ENCODE measurements around the gene RNF133.

Gene RNF133, protein sequence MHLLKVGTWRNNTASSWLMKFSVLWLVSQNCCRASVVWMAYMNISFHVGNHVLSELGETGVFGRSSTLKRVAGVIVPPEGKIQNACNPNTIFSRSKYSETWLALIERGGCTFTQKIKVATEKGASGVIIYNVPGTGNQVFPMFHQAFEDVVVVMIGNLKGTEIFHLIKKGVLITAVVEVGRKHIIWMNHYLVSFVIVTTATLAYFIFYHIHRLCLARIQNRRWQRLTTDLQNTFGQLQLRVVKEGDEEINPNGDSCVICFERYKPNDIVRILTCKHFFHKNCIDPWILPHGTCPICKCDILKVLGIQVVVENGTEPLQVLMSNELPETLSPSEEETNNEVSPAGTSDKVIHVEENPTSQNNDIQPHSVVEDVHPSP

DNA sequence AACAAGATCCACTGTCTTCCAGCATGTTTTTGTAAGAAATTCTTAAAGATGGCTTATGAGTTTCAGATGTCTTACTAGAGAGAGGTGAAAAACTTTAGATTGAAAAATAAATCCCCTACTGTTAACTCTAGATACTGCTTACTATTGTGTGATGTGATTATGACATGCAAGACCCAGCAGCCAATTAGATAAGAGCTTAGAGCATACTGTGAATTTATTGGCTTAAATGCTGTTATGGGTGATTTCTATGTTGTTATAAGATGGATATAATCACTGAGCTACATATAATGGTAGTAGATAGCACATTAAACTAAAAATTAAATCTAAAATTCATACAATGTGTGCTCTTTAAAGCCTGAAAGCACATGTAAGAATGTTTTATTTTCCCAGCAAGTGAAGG lies at the start of gene RNF133:
RNF133 (minus strand) TSS at position 101 of the 400 bp plus-strand sequence. CDS start 199 bp downstream, outside the sequence.
- DNase-seq, result no peak

DNA sequence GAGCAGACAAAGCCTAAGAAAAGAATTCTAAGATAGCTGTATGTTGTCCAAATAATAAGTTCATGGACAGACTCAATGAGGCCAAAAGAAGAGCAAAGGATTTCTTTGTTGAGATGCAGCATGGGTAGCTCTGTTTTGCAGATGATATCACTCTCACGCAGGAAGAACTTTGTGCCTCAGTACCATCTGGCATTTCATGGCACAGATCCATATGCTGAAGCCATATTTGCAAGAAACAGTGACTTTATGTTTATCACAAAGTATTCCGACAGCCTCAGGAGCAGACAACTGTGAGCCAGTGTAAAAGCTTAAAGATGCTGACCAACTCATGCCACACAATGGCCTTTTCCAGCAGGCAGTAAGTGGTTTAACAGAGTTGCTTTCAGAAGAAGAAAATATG lies 49.3 kb upstream of the RNF133 start:
- DNase-seq, result no peak

DNA sequence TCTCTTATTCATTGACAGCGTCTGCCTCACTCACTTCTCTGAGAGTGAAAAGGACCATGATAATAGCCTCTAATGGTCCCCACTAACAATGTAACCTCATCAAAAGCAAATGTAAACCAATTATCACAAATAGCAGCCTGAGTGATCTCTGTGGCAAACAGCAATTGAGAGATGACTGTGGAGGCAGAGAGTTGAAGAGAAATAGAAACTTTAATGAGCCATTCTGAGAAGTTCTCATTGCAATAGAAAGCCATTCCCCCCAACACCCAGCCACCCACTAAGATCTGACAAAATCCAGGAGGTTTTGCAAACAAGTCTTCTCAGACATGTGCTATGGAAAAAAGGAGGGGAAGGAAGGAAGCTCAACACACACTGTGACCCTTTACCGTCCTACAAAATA lies 48.0 kb upstream of the RNF133 start:
- no peak for DNase-seq

DNA sequence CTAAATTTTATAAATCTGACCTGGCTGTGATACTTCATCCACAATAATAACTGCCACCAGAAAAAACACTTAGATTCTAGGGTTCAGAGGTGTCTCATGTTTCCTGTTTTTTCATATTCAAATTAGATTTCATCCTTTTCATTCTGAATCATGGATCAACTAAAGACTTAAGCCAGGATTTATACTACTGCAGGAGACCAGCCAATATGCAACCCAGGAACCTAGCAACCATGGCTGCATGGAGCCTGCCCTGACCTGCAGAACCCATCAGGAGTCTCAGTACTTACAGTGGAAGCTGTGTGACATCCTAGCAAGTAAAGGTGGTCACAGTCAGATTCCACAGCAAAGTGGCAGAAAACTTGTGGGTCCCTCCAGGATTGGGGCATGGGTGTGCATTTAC lies 44.3 kb upstream of the RNF133 start:
- DNase-seq, result no peak

DNA sequence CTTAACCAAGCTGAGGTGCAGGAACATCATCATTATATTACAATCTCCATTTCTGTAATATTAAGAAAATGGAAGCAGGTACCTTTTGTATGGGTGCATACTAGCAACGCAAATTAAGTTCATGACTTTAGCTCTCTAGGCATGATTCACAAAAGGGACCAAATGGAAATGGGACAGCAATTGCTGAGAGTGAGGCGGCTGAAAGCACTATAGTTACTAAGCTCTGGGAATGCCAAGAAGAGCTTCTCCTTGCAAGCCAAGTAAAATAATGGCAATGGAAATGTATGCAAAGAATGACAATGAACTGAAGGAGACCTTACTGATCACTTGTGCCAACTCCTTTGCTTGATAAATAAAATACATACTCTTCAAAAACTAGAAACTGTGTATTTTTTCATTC lies 40.0 kb upstream of the RNF133 start:
- no peak for DNase-seq

DNA sequence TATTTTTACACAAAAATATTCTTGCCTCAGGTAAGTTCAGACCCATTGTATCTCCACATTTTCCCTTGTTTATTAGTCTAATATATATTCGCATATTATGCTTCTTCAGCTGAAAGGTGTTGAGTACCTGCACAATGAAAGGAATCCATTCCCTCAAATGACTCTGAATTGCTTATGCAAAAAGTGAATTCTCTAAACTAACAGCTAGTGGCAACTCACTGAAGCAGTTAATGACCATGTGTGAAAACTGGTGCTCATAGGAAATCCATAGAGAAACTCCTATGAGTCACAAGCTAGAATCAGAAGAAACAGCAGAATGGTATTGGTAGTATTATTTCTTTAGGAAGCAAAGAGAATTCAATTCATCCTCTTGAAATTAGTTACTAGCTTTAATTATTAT lies 37.3 kb upstream of the RNF133 start:
- no peak for DNase-seq

DNA sequence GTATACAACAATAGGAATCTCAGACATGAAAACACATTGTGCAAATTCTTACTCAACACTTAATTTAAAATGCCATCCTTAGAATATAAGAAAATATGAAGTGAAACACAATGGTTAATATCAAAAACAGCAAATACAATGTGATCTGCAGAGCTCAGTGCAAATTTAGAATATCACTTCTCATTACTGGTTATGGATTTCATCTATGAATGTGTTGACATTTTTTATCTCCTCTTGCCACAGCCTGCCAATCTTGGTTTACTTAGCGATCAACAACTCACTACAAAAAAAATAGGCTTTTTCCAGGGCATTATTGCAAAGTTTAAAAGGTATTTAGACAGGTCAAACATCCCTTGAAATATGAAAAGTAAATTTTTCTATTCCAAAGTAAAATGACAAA lies 28.8 kb upstream of the RNF133 start:
- DNase-seq, result no peak

DNA sequence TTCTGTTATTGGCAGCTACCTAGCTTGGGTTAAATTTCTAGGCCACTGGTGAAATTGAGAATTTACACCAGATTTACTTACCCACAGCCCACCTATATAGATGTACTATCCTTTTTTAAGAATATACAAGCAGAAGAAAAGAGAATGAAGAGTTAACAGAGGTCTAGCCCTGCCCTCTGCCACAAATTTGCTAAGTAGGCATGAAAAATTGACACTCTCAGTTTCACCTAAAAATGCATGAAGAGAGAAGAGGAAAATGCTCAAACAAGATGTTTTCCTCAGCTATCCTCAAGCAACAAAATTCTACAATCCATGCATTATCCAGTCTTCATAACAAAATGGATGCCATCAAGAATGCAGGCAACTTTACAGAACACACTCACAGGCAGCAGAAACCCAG lies 28.4 kb upstream of the RNF133 start:
- DNase-seq, result no peak

DNA sequence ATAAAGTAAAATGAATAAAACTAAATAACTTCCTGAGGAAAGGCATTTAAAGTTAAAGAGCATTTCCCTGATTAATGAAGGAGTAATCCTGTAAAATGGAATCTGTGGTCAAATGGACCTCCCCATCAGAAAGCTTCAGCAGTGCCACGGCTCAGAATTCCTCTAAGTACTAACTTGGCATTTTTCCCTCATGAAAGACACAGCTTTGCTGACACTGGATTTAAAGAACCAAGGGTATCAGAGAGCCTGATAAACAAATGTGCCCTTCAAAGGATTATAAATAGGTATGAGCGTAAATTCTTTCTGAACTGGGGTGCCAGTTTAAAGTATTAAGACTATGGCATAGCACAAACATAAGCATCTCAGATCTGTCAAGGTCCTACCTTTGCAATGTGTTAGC lies 28.0 kb upstream of the RNF133 start:
- DNase-seq, result no peak

DNA sequence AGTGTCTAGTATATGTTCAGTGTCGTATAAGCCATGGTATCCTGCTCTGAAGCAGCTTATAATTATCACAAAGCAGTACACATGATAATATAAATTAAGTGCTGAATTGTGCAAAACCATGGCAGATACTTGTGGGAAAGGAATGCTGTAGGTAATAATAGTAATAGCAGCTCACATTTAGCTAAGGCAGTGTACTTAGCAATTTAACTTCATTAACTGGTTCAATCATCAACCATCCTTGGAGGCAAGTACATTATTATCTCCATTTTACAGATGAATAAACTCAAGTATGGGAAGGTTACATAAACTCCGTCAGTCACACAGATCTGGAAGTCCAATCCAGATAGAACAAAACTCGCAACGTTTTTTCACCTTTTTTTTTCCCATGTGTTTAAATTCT lies 25.4 kb upstream of the RNF133 start:
- DNase-seq, result no peak

DNA sequence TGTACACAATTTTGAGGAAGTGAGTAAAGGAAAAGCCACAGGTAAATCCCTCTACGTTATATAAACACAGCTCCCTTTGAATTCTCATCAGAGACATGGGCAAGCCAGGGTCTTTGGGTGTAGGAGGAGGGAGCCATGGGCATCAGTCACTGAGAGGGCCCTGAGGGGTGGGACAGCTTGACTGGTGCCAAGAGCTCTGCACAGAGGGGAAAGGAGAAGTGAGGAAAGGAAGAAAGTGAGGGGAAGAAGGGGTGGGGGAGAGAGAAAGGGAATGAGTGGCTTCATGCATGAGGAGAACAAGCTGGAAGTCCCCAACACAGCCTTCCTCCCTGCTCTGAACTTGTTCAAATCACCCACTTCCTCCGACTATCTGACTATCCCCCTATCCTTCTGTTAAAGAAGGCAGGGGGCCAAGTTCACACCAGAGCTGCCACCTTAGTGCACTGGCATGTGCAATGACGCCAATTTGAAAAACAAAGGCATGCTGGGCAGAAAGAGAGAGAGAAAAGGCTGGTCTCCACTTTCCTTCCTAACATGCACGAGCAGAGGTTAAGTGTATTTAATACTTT lies 20.2 kb upstream of the RNF133 start:
- no peak for DNase-seq

DNA sequence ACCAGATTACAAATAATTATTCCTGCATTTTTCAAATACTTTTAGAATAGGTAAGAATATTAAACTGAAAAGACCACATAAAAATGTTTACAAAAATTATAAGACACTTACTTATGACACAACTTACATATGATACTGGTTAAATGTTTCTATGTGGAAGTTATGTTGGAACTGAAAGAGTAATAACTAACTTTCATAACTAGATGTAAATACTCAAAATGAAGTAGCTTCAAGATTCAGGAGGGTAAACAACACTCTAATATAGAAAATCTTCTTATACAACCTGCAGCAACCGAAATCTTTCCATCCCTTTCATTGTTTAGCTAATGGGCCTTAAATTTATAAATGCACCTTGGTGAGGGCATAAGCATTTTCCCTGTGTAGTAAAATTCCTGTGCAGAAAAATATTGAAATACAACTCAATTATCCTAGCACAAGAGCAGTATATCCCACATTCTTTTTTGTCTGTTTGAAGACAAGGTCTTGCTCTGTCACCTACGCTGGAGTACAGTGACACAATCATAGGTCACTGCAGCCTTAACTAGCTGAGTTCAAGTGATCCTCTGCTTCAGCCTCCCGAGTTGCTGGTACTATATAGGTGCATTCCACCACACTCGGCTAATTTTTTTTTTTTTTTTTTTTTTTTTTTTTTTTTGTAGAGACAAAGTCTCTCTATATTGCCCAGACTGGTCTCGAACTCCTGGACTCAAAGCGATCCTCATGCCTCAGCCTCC lies 18.6 kb upstream of the RNF133 start:
- no peak for DNase-seq

DNA sequence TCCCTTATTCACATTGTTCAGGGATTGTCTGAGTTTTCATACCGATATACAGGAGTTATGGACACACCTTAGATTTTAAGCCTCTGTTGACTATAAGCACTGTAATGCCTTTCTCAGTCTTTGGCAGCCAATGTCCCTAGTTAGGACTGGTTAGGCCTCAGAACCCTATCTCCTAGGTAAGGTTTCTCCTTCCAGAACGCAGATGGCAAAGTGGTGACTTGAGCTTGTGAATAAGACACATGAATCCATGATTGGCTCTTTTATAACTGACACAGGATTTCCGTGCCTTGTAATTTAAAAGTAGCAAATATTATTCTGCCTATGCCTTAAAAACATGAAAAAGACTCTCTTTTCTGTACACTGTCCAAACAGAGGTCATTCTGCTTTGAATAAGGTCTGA lies 16.3 kb upstream of the RNF133 start:
- DNase-seq, result no peak

DNA sequence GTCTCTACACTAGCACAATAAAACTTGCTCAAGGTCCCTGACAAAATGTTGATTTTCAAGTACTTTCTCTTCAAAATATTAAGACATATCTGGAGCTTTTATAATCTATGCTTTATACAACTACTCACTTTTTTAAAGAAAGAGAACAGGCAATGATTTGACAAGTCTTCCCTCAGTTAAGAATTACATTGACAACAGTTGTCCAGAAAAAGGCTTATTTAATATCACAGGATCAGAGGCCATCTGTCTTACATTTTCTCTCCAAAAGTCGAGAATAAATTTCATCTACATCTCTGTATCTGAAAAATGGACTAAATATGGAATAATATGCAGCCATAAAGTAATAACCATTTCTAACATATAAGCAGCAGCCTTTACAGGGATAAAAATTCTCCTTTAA lies 12.0 kb upstream of the RNF133 start:
- DNase-seq, result no peak

DNA sequence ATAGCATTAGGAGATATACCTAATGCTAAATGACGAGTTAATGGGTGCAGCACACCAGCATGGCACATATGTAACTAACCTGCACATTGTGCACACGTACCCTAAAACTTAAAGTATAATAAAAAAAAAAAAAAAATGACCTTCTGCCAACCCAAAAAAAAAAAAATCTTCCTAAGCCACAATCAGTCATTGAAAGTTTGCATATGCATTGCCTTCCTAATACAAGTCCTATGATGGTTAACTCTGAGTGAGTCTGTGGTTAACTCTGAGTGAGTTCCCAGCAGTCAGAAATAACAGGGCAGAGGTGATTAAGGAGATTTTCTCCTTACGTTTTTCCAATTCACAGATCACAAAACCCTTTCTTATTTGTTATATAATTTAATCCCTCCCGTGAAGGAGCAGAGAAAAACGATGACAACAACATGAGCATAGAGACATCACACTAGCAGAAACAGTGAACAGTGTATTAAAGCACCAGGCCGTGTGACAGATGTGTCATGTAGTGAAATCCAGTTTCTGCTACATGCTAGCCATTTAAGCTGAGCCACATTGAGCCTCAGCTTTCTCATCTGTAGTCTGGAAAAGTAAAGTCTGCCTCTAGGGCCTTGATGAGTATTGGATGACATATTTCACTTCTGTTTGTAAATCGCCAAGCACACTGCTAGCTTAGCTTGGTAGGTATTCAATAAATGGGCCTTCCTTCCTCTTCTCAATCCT lies 11.2 kb upstream of the RNF133 start:
- no peak for DNase-seq

DNA sequence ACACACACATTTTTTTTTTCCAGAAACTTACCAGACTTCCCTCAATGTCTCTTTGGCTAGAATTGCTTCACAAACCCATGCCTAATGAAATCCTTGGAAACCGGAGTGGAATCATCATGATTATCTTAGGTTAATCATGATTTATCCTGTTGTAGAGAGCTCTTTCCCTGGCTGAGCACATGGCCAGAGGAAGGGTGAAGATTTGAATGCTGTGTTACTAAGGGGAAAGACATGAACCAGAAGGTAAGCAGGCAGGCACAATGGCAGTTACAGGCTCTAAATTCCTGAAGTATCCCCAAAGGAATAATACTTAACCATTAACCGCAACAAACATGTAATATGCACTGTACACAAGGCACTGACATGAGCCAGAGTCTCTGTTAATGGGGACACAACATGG lies 7.9 kb upstream of the RNF133 start:
- DNase-seq, result no peak

DNA sequence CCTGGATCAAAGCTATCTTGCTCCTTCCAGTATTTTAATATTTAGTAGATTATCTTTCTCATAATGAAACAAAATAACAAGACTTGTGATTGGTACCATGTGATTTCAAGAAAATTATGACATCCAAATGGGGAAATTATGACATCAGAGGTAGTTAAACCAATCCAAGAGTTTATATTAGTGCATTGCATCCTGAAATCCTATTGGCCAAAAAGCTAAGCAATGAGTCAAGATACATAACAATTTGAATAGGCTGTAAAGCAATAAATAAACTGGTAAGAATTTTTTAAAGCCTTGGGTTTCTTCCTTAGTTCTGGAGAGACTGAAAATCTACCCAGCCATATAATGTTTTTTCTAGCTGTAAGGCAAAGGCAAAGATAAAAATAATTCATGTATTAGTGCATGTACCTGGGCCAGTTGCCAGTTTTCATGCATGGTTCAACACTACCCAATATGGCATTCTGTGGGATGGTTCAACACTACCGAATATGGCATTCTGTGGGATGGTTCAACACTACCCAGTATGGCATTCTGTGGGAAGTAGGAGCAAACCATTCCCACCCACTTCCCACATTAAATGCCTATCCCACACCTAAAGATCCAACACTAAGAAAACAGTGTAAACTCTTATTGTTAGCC lies 4.1 kb upstream of the RNF133 start, which contains the start of gene RNF148:
RNF148 (minus strand) TSS at position 51 of the 639 bp plus-strand sequence. CDS start 172 bp downstream, outside the sequence.
- no peak for DNase-seq

DNA sequence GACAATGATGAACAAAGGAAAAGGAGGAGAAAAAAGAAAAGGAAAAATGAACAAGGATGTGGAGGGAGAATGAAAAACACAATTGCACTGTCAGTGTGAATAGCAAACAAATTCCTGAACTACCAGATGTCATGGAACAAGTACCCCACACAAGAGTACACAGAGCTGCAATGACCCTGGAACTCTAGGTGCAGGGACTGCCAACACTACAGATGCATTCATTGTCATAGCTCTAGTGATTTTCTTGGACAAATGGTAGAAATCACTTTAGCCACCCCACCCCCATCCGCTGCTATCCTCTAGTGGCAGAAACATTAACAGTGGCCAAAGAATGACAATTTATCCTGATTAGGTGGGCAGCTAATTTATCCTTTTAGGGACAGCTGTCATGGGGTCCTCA lies 3.1 kb downstream of the RNF133 start:
- DNase-seq, result no peak

DNA sequence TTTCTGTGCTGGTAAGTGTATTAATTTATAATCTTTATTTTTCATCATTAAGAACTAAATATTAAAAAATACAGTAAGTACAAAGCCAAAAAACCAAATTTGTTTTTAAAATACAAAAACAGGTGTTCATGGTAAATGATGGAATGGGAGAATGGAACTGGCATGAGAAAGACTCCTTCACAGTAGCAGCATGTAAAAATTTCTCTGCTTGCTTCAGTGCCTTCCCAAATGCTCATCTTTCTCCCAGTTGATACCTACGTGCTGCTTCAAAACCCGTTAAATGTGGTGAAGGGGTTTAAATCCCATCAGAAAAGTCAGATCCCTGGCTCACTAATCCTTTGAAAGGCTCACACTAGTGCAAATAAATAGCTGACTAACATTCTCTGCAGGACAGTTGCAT lies 4.2 kb downstream of the RNF133 start:
- DNase-seq, result no peak

DNA sequence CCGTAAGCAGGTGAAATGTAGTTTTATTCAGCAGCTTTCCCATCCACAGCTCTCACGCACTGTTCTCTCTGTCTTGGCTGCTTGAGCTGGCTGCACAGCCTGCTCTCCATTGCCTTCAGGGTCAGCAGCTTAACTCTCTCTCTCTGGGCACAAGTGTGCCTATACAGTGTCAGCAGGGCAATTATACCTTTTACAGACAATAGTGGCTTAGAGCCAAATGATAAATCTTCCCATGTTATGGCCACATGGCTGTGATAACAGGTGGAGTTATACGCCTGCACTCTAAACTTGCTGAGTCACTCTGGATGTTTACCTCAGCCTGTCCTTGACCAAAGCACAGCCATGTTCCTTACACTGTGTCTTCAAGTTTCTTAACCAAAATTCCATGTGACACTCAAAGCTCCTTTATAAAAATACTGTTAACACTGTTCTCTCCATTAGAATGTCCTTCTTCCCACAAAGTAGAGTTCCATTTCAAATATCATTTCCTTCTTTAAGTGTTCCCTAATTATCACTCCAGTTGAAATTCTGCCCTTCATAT lies 6.1 kb downstream of the RNF133 start:
- DNase-seq, result no peak

DNA sequence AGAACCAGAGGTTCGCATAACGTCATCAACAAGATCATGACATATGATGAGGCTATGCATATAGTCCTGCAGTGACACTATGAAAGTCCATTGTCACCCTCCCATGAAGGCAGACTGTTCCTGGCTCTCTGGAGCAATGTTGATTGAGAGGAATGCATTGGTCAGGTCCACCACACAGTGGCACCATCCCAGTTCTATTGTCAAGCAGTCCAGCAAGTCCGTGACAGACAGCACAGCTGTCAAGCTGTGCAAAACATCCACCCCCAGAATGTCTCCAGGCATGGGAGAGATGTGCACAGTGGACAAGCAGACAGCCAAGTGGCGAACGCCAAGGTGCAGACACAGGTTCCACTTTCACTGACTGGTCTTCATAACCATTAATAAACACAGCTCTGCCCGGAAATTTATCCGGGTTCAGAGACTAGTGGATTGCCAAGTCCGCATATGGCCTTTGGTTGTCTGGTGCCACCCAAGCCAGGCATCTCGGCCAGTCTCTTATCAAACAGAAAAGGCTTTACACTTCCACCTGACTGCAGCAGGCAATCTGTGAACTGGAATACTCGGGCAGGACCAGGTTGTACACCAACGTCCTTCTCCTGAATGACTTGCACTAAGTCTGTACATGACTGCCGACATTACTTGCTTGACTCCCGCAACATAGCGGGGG lies 7.2 kb downstream of the RNF133 start:
- no peak for DNase-seq
